ENCODE results near the gene IQSEC1.

The IQSEC1 gene

GRCh38 chr3:13034109-13034800 lies 39.0 kb downstream of the IQSEC1 start:
- CTCF ChIA-PET = no interaction called here

DNA sequence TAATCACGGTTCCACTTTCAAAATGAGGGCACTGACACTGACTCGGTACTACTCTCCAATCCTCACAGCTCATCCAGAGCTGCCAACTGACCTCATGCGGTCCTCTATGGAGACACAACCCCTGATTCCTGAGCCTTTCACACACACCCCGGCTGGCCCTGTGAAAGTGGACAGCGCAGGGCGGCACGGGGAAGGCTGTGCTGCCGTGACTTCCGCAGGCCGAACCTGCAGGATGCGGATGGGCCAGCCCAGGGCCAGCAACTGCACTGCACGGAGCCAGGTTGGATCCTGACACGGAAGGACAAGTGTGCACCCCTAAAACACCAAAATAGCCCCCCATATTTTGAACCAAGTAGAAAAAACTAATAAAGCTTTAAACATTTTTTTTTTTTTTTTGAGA lies 41.0 kb downstream of the IQSEC1 start:
- CTCF ChIA-PET = interaction anchor here (0.7 kb wide), 1 partner anchor 111 kb away, joined by 4 read pairs; no protein-coding TSS in a partner anchor
- TF ChIP-seq, protein P1, sequence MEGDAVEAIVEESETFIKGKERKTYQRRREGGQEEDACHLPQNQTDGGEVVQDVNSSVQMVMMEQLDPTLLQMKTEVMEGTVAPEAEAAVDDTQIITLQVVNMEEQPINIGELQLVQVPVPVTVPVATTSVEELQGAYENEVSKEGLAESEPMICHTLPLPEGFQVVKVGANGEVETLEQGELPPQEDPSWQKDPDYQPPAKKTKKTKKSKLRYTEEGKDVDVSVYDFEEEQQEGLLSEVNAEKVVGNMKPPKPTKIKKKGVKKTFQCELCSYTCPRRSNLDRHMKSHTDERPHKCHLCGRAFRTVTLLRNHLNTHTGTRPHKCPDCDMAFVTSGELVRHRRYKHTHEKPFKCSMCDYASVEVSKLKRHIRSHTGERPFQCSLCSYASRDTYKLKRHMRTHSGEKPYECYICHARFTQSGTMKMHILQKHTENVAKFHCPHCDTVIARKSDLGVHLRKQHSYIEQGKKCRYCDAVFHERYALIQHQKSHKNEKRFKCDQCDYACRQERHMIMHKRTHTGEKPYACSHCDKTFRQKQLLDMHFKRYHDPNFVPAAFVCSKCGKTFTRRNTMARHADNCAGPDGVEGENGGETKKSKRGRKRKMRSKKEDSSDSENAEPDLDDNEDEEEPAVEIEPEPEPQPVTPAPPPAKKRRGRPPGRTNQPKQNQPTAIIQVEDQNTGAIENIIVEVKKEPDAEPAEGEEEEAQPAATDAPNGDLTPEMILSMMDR (conservative IDR thresholded peaks at IDR 0.05; ENCODE audit: low read depth) = no peak
- no peak for DNase-seq (ENCODE audit: low spot score)
- POLR2A ChIA-PET (ENCODE audit: low non-redundant PET) = no interaction called here
- no peak overlapping the region for H3K27ac ChIP-seq

More at GRCh38 chr3:13034109-13034800, 39.0 kb downstream of the IQSEC1 start:
- DNase-seq (ENCODE audit: low spot score) = no peak
- H3K27ac ChIP-seq = no peak overlapping the region
- POLR2A ChIA-PET (ENCODE audit: low non-redundant PET) = no interaction called here
- TF ChIP-seq, protein P1 (conservative IDR thresholded peaks at IDR 0.05; ENCODE audit: low read depth) = no peak

DNA sequence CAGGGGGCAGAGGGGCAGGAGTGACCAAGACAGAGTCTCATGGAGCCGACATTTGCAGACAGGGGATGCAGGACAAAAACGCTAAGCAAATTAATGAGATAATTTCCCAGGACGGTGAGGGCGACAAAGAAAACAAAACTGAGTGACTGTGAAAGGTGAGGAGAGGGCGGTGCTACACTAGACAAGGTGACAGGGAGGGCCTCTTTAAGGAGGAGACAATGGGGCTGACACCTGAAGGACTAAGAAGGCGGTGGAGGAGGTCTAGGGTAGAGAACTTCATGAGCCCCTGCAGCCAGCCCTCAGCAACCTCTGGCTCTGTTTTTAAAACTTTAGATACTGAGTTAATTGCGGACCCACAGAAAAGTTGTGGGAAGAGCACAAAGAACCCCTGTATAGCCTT lies 41.6 kb downstream of the IQSEC1 start:
- no peak for DNase-seq (ENCODE audit: low spot score)
- ChIA-PET CTCF (no interaction called here), POLR2A (ENCODE audit: low non-redundant PET) (no interaction called here)
- no peak overlapping the region for H3K27ac ChIP-seq
- TF ChIP-seq, protein P1 (conservative IDR thresholded peaks at IDR 0.05; ENCODE audit: low read depth) = no peak

DNA sequence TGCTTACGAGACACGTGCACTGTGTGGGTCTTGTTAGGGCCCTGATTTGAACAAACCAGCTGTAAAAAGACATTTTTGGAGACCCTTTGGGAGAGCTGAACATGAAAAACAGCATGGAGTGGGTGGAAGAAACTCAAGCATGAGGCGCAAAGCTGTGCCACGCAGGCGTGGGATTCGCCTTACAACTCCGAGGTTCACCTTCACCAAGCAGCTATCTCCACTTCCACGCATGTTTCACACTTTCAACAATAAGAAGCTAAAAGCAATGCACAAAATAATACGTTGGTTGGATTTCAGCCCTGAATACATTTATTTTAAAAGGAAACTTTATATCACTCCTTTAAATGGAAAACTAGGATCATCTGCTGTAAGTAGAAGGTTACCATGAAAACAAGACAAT lies 42.5 kb downstream of the IQSEC1 start:
- no peak overlapping the region for H3K27ac ChIP-seq
- ChIA-PET POLR2A (ENCODE audit: low non-redundant PET) (no interaction called here), CTCF (no interaction called here)
- DNase-seq (ENCODE audit: low spot score) = no peak
- TF ChIP-seq, protein P1 (conservative IDR thresholded peaks at IDR 0.05; ENCODE audit: low read depth) = no peak

GRCh38 chr3:13028010-13028821 lies 45.0 kb downstream of the IQSEC1 start:
- ChIA-PET POLR2A (ENCODE audit: low non-redundant PET) (no interaction called here), CTCF (interaction anchor here (0.6 kb wide), 1 partner anchor 364 kb away, joined by 3 read pairs; no protein-coding TSS in a partner anchor)
- TF ChIP-seq, protein P1 (conservative IDR thresholded peaks at IDR 0.05; ENCODE audit: low read depth) = no peak
- DNase-seq (ENCODE audit: low spot score) = no peak
- no peak overlapping the region for H3K27ac ChIP-seq

DNA sequence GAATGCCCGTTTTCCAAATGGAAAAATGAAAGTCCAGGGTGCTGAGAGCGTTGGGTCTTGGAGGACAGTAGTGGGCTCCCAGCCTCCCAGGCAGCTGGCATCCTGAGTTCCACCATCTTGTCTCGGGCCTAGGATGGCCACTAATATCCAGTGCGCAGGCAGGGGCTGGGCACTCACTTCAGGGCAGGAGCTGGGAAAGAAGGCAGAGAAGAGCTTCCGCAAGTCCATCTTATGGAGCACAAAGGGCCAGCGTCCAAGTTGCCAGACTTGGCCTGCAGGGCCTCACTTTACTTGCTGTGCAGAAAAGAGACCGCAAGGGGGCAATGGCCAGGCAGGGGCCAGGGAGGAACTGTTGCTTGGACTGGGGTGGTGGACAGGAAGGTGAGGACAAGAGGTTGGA lies 46.1 kb downstream of the IQSEC1 start:
- ChIA-PET CTCF (no interaction called here), POLR2A (ENCODE audit: low non-redundant PET) (no interaction called here)
- TF ChIP-seq, protein P1 (conservative IDR thresholded peaks at IDR 0.05; ENCODE audit: low read depth) = no peak
- DNase-seq (ENCODE audit: low spot score) = no peak
- H3K27ac ChIP-seq = no peak overlapping the region
